Measurements from ENCODE around the gene AKTIP. TPM values are rescaled to one million over a fixed set of nuclear protein-coding genes. Genes with fewer than 3 reads are reported as not detected.
A peak's percentile ranks its signal among the peaks of the same experiment; 100 is the strongest.
"Not testable (repeated sequence)": the region's sequence is repeated elsewhere in the genome, so short reads cannot be mapped to it uniquely, and the experiment has no call there.

Gene AKTIP
- total RNA-seq: 10 to 100 TPM; 26.1 to 27.3 TPM

DNA sequence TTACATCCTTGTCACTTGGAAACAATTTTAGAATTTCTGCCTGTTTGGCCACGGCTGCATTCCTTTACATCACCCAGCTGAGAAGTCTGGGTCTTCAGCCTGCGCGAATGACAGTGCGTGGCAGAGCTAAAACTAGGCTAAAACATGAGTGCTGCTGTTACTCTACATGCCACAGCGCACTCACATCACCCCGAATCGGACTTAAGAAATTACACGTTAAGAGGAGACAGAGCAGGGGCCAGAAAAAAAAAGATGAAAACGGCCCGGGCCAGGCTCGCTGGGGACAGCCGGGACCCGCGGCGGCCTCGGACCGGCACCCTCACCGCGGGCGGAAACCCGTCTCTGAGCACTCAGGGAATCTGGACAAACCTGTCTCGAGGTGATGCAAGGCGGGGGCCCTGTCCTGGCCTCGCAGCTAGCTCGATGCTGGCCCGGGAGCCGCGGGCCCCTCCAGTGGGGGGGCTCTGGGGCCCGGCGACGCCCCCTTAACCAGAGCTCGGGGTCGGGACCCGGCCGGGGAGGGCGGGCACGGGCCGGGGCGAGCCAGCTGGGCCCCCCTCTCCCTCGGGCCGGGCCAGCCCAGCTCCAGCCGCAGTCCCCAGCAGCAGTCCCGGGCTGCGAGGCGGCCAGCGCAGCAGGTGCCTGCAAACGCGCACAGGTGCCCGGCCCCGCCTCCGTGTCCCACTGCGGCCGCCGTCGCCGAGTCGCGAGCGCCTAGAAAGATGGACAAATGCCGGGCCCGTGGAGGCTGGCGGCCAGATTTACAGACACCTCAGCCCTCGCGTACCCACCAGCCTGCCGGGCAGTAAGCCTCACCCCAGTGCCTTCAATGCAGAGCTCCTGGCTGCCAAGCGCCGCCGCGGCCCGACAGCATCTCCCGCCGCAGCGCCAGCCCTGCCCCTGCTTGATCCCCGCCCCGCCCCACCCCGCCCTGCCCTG lies at the start of gene AKTIP:
AKTIP (minus strand) TSS at position 879 of the 939 bp plus-strand sequence. CDS start 2,950 bp downstream, outside the sequence.
- DNase-seq: peak; percentile 49
- Mint-ChIP-seq H3K36me3 (ENCODE audit: low read depth) (peaks cover 17% of the 10 kb centered on the region), H3K4me1 (ENCODE audit: low read depth) (peaks cover 57% of the 10 kb centered on the region), H3K27me3 (ENCODE audit: low read depth) (no peaks in the 10 kb centered on the region), H3K9me3 (no peaks in the 10 kb centered on the region), H3K27ac (peak within 1 kb of the TSS; percentile 93), H3K4me3 (peak within 1 kb of the TSS; percentile 95)
- intact Hi-C loops (cut with micrococcal nuclease): loop anchor here (1.0 to 10.0 kb wide), 10 partner anchors 16 to 447 kb away; partner anchors contain the start of gene RPGRIP1L
- CTCF ChIA-PET: interaction anchor here (0.7 to 1.0 kb wide), 2 partner anchors 8 to 67 kb away, joined by 3 read pairs; no protein-coding TSS in a partner anchor

DNA sequence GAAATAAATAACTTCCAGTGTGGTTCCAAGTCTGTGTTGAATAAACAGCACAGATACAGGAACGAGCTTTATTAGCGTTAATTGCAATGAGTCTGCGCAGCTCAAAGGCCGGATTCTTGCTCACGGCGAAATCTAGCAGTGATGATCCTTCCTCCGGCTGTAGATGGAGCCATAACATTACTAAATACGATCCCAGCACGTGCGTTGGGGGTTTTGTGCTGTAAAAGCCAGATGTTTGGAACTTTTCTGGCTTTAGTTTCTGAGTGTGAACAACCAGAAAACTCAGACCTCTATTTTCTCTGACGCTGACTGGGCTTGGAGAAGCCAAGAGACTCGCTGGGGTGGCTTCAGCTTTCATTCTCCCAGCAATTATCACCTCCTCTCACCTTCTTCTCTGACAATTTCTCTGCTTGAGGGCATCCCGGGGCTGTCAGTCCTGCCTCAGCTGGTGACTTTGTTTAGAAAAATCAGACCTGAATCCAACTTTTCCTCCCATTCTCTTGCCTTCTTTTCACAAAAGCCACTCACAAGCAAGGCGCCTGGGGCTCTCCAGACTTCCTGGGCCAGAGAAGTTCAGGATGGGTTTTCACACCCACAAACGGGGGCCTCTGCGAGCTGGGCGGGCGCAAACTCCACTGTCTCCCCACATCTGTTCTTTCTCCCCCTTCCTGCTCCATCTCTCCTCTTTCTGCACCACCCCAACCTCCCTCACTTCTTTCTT lies 47.1 kb upstream of the AKTIP start:
- H3K4me1 Mint-ChIP-seq (ENCODE audit: low read depth): peaks cover 22% of the 10 kb centered on the region
- H3K27me3 Mint-ChIP-seq (ENCODE audit: low read depth): peaks cover 38% of the 10 kb centered on the region
- H3K27ac Mint-ChIP-seq: no peak overlapping the region
- intact Hi-C loops (cut with micrococcal nuclease): loop anchor here (2.0 to 5.0 kb wide), 6 partner anchors 38 to 1707 kb away; no protein-coding TSS in a partner anchor
- CTCF ChIA-PET: interaction anchor here (0.5 to 1.8 kb wide), 18 partner anchors 9 to 1833 kb away, joined by 3 to 6 read pairs (median 3); no protein-coding TSS in a partner anchor
- no peaks in the 10 kb centered on the region for H3K36me3 Mint-ChIP-seq (ENCODE audit: low read depth)
- no peaks in the 10 kb centered on the region for H3K9me3 Mint-ChIP-seq
- H3K4me3 Mint-ChIP-seq: no peak overlapping the region
- peak; percentile 72 for DNase-seq

DNA sequence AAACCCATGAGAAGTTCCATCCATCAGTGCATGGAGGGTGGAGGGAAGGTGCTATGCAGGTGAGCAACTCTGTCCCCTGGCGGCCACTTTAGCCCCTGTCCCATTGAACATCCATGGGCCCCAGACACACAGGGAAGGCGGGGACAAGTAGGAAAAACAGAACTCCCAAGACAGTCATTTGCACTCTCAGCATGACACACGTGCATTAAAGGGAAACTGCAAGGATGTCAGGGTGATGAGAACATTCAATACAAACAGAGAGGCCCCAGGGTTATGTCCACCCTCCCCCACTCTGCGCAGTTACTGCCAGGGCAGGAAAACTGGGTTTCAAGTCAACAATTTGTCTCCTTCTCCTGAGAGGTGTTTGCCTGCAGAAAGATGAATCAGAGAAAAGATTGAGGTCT lies 44.0 kb upstream of the AKTIP start:
- H3K36me3 Mint-ChIP-seq (ENCODE audit: low read depth): no peaks in the 10 kb centered on the region
- peak; percentile 14 for DNase-seq
- CTCF ChIA-PET: interaction anchor here (2.6 kb wide), 1 partner anchor 10 kb away, joined by 8 read pairs; no protein-coding TSS in a partner anchor

DNA sequence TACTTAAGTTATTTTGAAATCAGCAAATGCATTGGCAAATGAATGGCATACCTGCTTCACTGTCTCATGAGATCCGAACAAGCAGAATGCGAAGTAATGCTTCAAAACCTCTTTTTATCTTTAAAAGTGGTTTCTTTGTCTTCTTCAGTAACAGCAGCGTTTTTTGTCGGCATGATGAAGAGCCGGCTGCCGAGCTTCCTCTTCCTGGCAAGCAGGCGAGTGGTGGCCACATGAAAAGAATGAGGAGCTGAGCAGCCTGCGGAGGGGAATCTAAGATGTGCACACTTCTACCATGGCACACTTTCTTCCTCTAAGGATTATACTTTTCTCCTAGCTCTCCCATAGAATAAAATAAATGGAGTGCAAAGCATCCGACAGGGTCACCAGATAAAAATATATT lies 42.4 kb upstream of the AKTIP start:
- CTCF ChIA-PET: interaction anchor here (0.6 to 1.5 kb wide), 8 partner anchors 9 to 278 kb away, joined by 3 to 5 read pairs (median 3); no protein-coding TSS in a partner anchor
- H3K27ac Mint-ChIP-seq: peak overlapping the region; percentile 3

More for the DNA sequence above, 44.0 kb upstream of the AKTIP start:
- intact Hi-C loops (cut with micrococcal nuclease): loop anchor here (5.0 kb wide), 2 partner anchors 35 to 225 kb away; no protein-coding TSS in a partner anchor
- Mint-ChIP-seq H3K4me1 (ENCODE audit: low read depth) (peaks cover 32% of the 10 kb centered on the region), H3K27ac (no peak overlapping the region), H3K9me3 (no peaks in the 10 kb centered on the region), H3K27me3 (ENCODE audit: low read depth) (peaks cover 51% of the 10 kb centered on the region), H3K4me3 (no peak overlapping the region)

DNA sequence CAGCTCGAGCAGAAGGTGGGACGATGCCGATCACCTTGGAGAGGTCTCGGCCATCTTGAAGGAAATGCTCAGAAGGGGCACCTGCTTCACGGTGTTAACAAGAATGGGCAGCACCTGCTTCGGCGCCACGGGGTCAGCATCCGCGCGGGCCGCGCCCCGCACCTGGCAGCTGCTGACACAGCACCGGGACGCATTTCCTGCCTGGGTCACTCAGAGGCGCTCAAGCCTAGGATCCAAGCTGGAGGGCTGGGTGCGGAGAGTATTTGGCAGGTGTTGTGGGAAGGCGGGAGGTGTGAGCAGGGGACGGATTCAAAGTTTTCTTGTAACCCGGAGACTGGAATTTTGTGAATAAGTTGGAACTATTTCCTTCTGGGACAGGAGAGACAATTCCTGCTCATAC lies 39.3 kb upstream of the AKTIP start:
- DNase-seq: no peak
- Mint-ChIP-seq H3K4me3 (no peak overlapping the region), H3K27me3 (ENCODE audit: low read depth) (peaks cover 27% of the 10 kb centered on the region), H3K9me3 (no peaks in the 10 kb centered on the region), H3K36me3 (ENCODE audit: low read depth) (no peaks in the 10 kb centered on the region), H3K4me1 (ENCODE audit: low read depth) (peaks cover 25% of the 10 kb centered on the region), H3K27ac (no peak overlapping the region)
- CTCF ChIA-PET: no interaction called here
- intact Hi-C loops (cut with micrococcal nuclease): no loop called here

More for the DNA sequence above, 42.4 kb upstream of the AKTIP start:
- peaks cover 29% of the 10 kb centered on the region for H3K4me1 Mint-ChIP-seq (ENCODE audit: low read depth)
- intact Hi-C loops (cut with micrococcal nuclease): loop anchor here (1.0 to 5.0 kb wide), 3 partner anchors 10 to 227 kb away; no protein-coding TSS in a partner anchor
- peaks cover 47% of the 10 kb centered on the region for H3K27me3 Mint-ChIP-seq (ENCODE audit: low read depth)
- no peaks in the 10 kb centered on the region for H3K9me3 Mint-ChIP-seq
- DNase-seq: peak; percentile 67
- H3K36me3 Mint-ChIP-seq (ENCODE audit: low read depth): no peaks in the 10 kb centered on the region
- H3K4me3 Mint-ChIP-seq: peak overlapping the region; percentile 41

DNA sequence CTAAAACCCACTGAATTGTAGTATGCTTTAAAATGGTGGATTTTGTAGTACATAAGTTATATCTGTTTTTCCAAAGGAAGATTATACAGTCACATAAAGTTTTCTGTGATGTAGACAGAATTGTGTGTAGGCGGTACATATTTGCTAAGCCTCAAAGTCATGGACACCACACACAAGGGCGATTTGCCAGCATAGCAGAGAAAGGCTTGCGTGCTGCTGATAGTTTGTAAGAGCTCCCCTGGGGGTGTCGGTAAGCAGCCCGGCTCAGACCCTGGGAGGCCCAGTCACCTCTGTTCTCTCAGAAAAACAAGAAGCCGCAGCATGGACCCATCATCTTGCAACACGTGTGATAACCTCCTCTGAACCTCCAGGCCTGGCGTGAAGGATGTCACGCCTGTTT lies 38.3 kb upstream of the AKTIP start:
- H3K27ac Mint-ChIP-seq: no peak overlapping the region
- intact Hi-C loops (cut with micrococcal nuclease): no loop called here
- no peak for DNase-seq
- no peak overlapping the region for H3K4me3 Mint-ChIP-seq
- H3K36me3 Mint-ChIP-seq (ENCODE audit: low read depth): no peaks in the 10 kb centered on the region
- H3K27me3 Mint-ChIP-seq (ENCODE audit: low read depth): peaks cover 21% of the 10 kb centered on the region
- H3K4me1 Mint-ChIP-seq (ENCODE audit: low read depth): peaks cover 17% of the 10 kb centered on the region
- no peaks in the 10 kb centered on the region for H3K9me3 Mint-ChIP-seq
- CTCF ChIA-PET: no interaction called here

DNA sequence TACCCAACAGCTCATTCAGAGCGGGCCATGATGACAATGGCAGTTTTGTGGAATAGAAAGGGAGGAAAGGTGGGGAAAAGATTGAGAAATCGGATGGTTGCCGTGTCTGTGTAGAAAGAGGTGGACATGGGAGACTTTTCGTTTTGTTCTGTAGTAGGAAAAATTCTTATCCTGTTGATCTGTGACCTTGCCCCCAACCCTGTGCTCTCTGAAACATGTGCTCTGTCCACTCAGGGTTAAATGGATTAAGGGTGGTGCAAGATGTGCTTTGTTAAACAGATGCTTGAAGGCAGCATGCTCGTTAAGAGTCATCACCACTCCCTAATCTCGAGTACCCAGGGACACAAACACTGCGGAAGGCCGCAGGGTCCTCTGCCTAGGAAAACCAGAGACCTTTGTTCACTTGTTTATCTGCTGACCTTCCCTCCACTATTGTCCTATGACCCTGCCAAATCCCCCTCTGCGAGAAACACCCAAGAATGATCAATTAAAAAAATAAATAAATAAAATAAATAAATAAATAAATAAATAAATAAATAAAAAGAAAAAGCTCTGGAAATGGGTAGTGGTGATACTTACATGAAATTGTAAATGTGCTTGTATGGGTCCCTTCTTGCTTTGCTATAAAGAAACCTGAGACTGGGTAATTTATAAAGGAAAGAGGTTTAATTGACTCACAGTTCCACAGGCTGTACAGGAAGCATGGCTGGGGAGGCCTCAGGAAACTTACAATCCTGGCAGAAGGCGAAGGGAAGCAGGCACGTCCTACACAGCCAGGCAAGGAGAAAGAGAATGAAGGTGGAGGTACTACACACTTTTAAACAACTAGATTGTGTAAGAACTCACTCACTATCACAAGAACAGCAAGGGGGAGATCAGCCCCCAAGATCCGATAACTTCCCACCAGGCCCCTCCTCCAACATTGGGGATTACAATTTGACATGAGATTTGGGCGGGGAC lies 37.0 kb upstream of the AKTIP start:
- DNase-seq; H3K27ac Mint-ChIP-seq; CTCF ChIA-PET; H3K9me3 Mint-ChIP-seq; H3K36me3 Mint-ChIP-seq (ENCODE audit: low read depth); H3K4me3 Mint-ChIP-seq: not testable (repeated sequence)
- peaks cover 17% of the 10 kb centered on the region for H3K4me1 Mint-ChIP-seq (ENCODE audit: low read depth)
- intact Hi-C loops (cut with micrococcal nuclease): loop anchor here (5.0 kb wide), 1 partner anchor 1387 kb away; no protein-coding TSS in a partner anchor
- peaks cover 16% of the 10 kb centered on the region for H3K27me3 Mint-ChIP-seq (ENCODE audit: low read depth)

DNA sequence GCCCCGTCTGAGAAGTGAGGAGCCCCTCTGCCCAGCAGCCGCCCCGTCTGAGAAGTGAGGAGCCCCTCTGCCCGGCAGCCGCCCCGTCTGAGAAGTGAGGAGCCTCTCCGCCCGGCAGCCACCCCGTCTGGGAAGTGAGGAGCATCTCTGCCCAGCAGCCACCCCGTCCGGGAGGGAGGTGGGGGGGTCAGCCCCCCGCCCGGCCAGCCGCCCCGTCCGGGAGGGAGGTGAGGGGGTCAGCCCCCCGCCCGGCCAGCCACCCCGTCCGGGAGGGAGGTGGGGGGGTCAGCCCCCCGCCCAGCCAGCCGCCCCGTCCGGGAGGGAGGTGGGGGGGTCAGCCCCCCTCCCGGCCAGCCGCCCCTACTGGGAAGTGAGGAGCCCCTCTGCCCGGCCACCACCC lies 36.3 kb upstream of the AKTIP start:
- H3K4me3 Mint-ChIP-seq; H3K9me3 Mint-ChIP-seq; DNase-seq; H3K27ac Mint-ChIP-seq; H3K36me3 Mint-ChIP-seq (ENCODE audit: low read depth); CTCF ChIA-PET: not testable (repeated sequence)
- Mint-ChIP-seq H3K4me1 (ENCODE audit: low read depth) (peaks cover 17% of the 10 kb centered on the region), H3K27me3 (ENCODE audit: low read depth) (peaks cover 13% of the 10 kb centered on the region)
- intact Hi-C loops (cut with micrococcal nuclease): loop anchor here (5.0 kb wide), 1 partner anchor 1388 kb away; no protein-coding TSS in a partner anchor

DNA sequence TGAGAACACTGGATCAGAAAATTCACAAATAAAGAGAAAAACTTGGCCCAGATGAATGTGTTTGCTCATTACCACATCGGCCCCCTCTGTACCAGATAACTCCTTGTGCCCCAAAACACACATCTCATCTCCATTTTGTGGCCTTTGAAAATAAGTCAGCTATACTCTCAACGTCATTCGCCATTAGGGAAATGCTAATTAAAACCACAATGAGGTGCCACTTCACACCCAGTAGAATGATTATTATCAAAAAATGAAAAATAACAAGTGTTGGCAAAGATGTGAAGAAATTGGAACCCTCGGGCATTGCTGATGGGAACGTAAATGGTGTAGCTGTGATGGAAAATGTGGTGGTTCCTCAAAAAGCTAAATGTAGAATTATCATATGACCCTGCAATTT lies 34.6 kb upstream of the AKTIP start:
- CTCF ChIA-PET: interaction anchor here (2.1 kb wide), 1 partner anchor 10 kb away, joined by 8 read pairs; no protein-coding TSS in a partner anchor
- intact Hi-C loops (cut with micrococcal nuclease): loop anchor here (5.0 kb wide), 1 partner anchor 1390 kb away; no protein-coding TSS in a partner anchor
- DNase-seq: no peak
- peaks cover 7% of the 10 kb centered on the region for H3K27me3 Mint-ChIP-seq (ENCODE audit: low read depth)
- H3K27ac Mint-ChIP-seq: no peak overlapping the region
- H3K4me1 Mint-ChIP-seq (ENCODE audit: low read depth): peaks cover 19% of the 10 kb centered on the region
- H3K36me3 Mint-ChIP-seq (ENCODE audit: low read depth): no peaks in the 10 kb centered on the region
- H3K9me3 Mint-ChIP-seq: no peaks in the 10 kb centered on the region
- no peak overlapping the region for H3K4me3 Mint-ChIP-seq

DNA sequence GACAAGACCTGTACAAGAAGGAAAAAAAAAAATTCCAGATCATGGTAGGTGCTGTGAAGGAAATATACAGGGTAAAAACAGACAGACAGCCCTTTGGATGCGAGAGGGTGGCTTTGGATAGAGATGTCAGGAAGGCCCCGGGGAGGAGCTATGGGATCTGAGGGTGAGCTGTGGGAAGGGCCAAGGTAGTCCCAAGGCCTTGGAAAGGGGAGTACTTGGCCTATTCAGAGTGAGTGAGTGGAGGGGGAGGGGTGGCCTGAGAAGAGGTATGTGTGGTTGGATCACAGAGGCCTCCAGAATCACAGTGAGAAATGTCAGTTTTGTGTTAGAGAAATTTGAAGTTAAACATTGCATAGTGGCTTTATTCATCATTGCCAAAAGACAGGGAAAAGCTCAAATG lies 31.2 kb upstream of the AKTIP start:
- Mint-ChIP-seq H3K4me3 (no peak overlapping the region), H3K27me3 (ENCODE audit: low read depth) (no peaks in the 10 kb centered on the region), H3K4me1 (ENCODE audit: low read depth) (peaks cover 19% of the 10 kb centered on the region), H3K9me3 (no peaks in the 10 kb centered on the region), H3K27ac (peak overlapping the region; percentile 46), H3K36me3 (ENCODE audit: low read depth) (no peaks in the 10 kb centered on the region)
- intact Hi-C loops (cut with micrococcal nuclease): loop anchor here (2.0 kb wide), 1 partner anchor 379 kb away; no protein-coding TSS in a partner anchor
- CTCF ChIA-PET: interaction anchor here (0.6 to 1.3 kb wide), 2 partner anchors 15 to 391 kb away, joined by 3 to 4 read pairs; no protein-coding TSS in a partner anchor
- DNase-seq: no peak

DNA sequence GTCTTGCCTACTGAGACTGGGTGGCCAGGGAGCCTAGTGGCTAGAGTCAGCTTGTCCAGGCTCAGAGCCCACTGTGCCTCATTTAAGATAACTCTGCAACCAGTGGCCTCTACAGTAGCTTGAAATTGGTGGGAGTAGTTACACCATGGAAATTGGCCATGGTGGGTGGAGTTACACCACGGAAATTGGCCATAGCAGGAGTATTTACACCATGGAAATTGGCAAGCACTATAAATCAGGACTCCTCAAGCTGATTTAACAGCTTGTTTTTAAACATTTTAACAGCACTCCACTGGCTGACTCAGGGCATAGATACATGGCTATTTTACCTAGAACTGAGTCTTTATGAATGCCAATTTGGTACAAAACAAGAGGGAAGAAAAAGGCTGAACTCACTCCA lies 27.7 kb upstream of the AKTIP start:
- H3K4me1 Mint-ChIP-seq (ENCODE audit: low read depth): peaks cover 17% of the 10 kb centered on the region
- no peaks in the 10 kb centered on the region for H3K9me3 Mint-ChIP-seq
- no peak for DNase-seq
- H3K27ac Mint-ChIP-seq: no peak overlapping the region
- CTCF ChIA-PET: interaction anchor here (0.6 kb wide), 1 partner anchor 14 kb away, joined by 3 read pairs; no protein-coding TSS in a partner anchor
- intact Hi-C loops (cut with micrococcal nuclease): no loop called here
- no peaks in the 10 kb centered on the region for H3K27me3 Mint-ChIP-seq (ENCODE audit: low read depth)
- H3K36me3 Mint-ChIP-seq (ENCODE audit: low read depth): no peaks in the 10 kb centered on the region
- H3K4me3 Mint-ChIP-seq: no peak overlapping the region

Measured in activated naive CD4-positive, alpha-beta T cell treated with anti-CD3 and anti-CD28 coated beads for 36 hours (primary cell).